Skin epidermis (tissue), 12 donors: ENCODE results near the gene HEXIM2.
A peak's percentile ranks its signal among the peaks of the same experiment; 100 is the strongest.
"Not testable (repeated sequence)": the region's sequence is repeated elsewhere in the genome, so short reads cannot be mapped to it uniquely, and the experiment has no call there.

ENCODE experiments used
- H3K27ac ChIP-seq, 21 experiments: fragments of 200-600 bp; sonication (generic) in 11 of 21; one replicate each; pipeline ENCODE4 v1.5.0; 2020; ENCODE audit warnings: mild to moderate bottlenecking in 3 of 21, inconsistent platforms in 2 of 21, moderate library complexity in 2 of 21
- H3K4me3 ChIP-seq, 7 experiments: fragments of 200-600 bp; sonication (generic) in 2 of 7; one replicate each; pipeline ENCODE4 v1.5.0; 2020; ENCODE audit warnings: inconsistent platforms in 2 of 7, mild to moderate bottlenecking in 2 of 7, moderate library complexity in 1 of 7

HEXIM2 gene, protein sequence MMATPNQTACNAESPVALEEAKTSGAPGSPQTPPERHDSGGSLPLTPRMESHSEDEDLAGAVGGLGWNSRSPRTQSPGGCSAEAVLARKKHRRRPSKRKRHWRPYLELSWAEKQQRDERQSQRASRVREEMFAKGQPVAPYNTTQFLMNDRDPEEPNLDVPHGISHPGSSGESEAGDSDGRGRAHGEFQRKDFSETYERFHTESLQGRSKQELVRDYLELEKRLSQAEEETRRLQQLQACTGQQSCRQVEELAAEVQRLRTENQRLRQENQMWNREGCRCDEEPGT

GRCh38 chr17:45161288-45162024, at the start of gene HEXIM2:
Gene HEXIM2, plus strand, starts transcription at chr17:45161875. Its CDS starts 919 bp downstream, at chr17:45162794.
- peak within 1 kb of the TSS; percentile 99 to 100 (median 100) for H3K27ac ChIP-seq
- H3K4me3 ChIP-seq = peak within 1 kb of the TSS; percentile 70 to 89 (median 79)

DNA sequence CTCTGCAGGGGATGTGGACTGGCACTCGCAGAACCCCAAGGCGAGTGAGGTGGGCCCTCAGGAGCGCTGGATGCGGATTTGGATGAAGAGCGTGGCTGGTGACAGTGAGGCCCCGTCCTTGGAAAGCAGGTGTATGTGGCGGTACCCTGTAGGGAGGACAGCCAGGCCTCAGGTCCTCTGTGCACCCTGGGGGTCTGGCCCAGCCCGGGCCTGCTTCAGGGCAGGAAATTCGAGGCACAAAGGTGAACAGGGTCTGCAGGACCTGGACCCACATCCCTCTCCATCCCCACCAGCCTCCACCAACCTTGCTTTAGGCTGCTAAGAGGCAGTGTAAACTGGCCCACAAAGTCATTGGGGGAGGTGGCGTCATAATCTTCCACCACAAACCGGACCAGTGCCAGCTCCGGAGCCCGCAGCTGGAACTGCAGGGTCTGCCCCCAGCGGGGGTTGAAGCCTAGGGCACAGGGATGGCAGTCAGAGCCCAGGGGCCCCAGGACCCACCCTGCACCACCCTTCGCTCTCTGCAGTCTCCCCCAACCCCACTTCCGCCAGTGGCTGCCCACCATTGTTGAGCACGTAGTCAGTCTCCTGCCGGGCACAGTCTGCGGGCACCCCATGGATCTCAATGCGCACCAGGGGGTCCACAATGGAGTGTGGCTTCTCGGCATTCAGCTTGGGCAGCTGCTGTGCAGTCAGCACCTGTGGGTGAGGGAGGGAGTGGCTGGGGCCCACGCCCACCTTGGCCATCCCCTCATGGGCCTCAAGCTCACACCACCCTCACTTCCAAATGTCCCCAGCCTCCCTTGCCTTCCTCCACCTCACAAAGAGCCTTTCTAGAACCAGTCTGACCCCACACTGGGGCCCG, 48.9 kb upstream of the HEXIM2 start:
- H3K27ac ChIP-seq = peak overlapping the region in 6 of 21 experiments; percentile 2 to 65 (median 42)
- H3K4me3 ChIP-seq = no peak overlapping the region

DNA sequence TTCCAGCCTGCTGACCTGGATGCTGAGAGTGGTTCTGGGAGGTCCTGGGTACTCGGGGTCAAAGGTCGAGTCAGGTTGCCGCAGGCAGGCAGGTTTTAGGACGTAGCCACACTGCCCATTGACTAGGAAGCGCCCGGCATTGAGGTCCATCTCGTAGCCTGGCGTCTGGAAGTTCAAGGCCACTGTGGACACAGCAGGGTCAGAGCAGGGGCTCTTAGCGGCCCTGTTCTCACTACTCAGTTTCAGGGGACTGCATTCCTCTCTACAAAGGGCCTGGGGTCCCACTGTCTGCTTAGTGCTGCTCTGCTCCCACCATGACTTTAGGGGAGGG, 48.3 kb upstream of the HEXIM2 start:
- Histone ChIP-seq H3K4me3 (no peak overlapping the region), H3K27ac (no peak overlapping the region)

DNA sequence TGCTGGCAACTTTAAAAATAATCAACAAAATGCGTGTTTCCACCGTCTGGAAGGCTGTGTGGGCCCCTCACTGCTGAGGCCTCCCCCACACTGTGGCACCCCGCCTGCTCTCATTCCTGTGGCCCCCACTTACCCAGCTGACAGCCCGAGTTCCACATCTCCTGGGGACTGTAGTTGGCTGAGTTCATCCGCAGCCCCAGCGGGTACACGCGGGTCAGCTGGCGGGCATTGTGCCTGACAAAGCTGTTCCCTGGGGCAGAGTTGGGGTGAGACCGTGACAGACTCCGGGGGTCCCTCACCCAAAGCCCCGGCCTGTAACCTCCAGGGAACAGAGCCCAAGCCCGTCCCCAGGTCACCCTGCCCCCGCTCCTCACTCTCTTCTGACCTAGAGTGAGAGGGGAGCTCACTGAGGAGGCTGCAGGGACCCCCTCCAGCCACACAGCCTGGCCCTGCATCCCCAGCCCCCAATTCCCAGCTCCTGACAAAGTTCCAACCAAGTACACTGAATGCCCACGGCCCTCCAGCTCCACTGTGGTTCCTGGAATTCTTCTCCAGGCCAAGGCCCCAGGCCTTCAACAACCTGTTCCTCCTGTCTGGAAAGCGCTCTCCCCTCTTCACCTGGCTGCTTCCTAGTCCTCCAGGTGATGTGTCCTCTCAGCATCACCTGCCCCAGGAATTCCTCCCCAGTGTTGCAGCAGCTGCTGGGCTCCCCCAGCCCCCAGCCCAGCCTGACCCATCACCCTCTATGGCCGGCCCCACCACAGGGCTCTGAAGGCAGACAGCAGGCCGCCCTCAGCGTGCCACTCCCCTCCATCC, 47.4 kb upstream of the HEXIM2 start:
- H3K27ac ChIP-seq = no peak overlapping the region
- H3K4me3 ChIP-seq = no peak overlapping the region

DNA sequence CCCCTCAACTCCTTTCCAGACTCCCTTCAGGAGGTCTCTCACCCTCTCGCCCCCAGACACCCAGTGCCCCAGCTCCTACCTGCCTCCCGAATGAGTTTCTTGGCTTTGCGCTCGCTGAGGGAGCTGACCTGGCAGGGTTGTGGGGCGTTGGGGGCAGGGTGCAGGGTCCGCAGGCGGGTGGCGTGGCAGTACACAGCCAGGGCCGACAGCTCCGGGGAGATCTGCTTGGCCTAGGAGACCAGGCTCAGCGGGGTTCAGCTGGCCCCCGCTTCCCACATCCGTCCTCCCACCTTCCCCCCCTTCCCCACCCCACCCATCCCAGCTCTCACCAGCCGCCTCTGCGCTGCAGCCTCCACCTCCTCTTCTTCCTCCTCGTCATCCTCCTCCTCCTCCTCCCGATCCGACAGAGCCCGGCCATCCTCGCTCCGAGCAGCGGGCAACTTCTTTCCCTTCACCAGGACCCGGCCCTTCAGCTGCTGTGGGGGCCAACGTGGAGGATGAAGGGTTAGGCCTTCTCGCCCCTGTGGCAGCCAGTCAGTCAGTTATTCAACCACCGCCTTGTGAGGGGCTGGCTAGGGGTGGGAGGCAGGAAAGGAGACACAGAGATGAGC, 46.6 kb upstream of the HEXIM2 start:
- no peak overlapping the region for H3K4me3 ChIP-seq
- no peak overlapping the region for H3K27ac ChIP-seq

DNA sequence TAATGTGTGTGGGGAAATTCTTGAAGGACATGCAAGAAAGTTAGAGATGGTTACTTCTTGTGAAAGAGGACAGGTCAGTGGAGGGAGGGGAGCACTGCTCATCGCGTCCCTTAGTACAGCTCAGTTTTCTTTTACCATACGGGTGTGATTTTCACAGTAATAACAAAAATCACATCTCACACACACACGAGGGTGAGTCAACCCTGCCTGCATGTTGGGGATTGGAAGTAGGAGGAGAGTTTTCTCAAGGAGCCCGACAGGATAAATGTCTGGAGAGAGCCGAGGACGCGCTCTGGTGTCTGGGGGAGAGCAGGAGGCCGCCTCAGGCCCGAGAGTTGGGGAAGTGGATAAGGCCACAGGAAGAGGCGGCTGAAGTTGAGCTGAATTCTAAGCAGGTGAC, 45.8 kb upstream of the HEXIM2 start:
- Histone ChIP-seq H3K4me3 (no peak overlapping the region), H3K27ac (no peak overlapping the region)

GRCh38 chr17:45116434-45117016, 45.1 kb upstream of the HEXIM2 start:
- no peak overlapping the region for H3K27ac ChIP-seq
- no peak overlapping the region for H3K4me3 ChIP-seq

- Histone ChIP-seq H3K4me3 (no peak overlapping the region), H3K27ac (no peak overlapping the region)
These were observed 44.3 kb upstream of the HEXIM2 start for GRCh38 chr17:45117334-45117733.

GRCh38 chr17:45117848-45118646, 43.6 kb upstream of the HEXIM2 start:
- no peak overlapping the region for H3K4me3 ChIP-seq
- no peak overlapping the region for H3K27ac ChIP-seq

DNA sequence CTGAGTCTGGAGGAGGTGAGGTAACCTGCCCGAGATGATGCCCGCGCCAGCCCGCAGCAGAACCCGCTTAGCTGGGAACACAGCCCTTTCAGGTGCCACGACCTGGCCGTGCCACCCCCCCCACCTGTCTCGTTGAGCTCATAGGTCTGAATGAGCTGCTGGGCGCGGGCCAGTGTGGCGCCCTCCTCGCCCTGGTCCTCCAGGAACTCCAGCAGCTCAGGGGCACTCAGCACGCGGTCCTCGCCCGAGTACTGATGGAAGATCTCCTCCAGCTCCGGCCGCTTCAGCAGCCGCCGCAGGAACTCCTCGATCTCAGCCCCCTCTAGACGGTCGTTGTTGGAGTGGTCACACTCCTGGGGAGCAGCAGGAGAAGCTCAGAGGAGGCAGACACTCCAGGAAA, 43.0 kb upstream of the HEXIM2 start:
- H3K4me3 ChIP-seq = no peak overlapping the region
- no peak overlapping the region for H3K27ac ChIP-seq

DNA sequence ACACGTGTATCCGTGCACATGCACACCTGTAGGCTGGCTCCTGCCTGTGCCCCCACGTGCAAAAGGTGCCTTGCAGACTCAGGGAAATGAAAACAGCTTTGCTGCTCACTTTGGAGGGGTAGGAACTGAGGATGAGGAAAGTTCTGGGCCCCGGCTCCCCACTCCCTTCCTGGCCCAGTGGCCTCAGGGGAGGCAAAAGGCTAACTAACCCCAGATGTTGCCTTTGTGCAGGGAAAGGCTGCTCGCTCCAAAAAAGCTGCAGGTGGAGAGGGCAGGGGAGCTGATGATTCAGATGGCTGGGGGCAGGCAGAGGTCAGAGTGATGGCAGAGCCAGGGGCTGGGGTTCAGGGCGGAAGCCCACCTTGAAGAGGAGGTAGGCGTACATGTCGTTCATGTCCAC, 41.7 kb upstream of the HEXIM2 start:
- Histone ChIP-seq H3K27ac (no peak overlapping the region), H3K4me3 (no peak overlapping the region)

GRCh38 chr17:45120558-45120957, 41.1 kb upstream of the HEXIM2 start:
- H3K4me3 ChIP-seq = no peak overlapping the region
- no peak overlapping the region for H3K27ac ChIP-seq

- no peak overlapping the region for H3K27ac ChIP-seq
- no peak overlapping the region for H3K4me3 ChIP-seq
These were observed 40.6 kb upstream of the HEXIM2 start for GRCh38 chr17:45121055-45121454.

DNA sequence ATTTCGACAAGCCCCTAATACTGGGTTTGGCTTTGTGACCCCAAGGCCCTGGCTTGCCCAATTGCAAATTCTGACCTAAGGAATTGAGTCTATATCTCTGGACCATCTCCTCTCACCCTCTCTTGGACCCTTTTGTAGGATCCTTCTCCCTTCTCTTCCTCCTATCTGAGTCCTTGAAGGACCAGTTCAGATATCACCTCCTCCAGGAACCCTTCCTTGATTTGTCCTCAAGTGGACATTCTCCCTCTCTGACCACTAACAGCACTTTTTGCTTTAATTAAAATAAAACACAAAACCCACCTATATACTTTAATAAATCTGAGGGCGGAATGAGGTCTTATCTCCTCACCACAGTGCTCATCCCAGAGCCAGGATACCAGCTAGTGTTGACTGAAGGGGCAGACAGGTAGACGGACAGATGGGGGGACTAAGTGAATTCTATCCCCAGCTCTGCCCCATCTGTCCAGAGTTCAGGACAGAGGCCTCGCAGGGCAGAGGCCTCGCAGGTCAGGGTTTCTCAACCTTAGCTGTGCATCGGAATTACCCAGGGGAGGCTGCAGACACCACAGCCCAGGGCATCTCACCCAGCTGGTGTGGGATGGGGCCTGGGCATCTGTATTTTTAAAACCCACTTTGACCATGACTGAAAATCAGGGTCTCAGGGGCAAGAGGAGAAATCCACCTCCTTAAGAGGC, 38.5 kb upstream of the HEXIM2 start:
- Histone ChIP-seq H3K27ac (peak overlapping the region in 16 of 21 experiments; percentile 3 to 79 (median 66)), H3K4me3 (no peak overlapping the region)

GRCh38 chr17:45123930-45124796, 37.5 kb upstream of the HEXIM2 start:
- Histone ChIP-seq H3K4me3 (no peak overlapping the region), H3K27ac (peak overlapping the region in 20 of 21 experiments; percentile 8 to 84 (median 69))

GRCh38 chr17:45124797-45125122, 36.9 kb upstream of the HEXIM2 start:
- not testable (repeated sequence) for H3K4me3 ChIP-seq
- H3K27ac ChIP-seq = peak overlapping the region in 19 of 21 experiments; percentile 8 to 84 (median 68)

DNA sequence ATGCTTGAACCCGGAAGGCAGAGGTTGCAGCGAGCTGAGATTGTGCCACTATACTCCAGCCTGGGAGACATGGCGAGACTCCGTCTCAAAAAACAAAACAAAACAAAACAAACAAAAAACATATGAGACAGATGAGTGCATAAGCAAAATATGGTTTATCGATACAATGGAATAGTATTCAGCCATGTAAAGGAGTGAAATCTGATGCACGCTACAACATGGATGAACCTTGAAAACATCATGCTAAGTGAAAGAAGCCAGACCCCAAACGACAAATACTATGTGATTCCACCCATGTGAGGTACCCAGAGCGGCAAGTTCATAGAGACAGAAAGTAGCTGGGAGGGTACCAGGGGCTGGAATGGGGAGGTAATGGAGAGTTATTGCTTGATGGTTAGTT, 36.2 kb upstream of the HEXIM2 start:
- no peak overlapping the region for H3K4me3 ChIP-seq
- peak overlapping the region in 1 of 21 experiments; percentile 10 for H3K27ac ChIP-seq
